OCI-LY1 (cell line): ENCODE results near the gene SYT5.

Experiments
- H2AFZ ChIP-seq: fragments of 200-600 bp; sonication (generic), shearing (Covaris generic); 2 replicates; pipeline ENCODE4 v1.6.0; 2014; ENCODE audit warnings: antibody characterized with exemption, mild to moderate bottlenecking, low read length
- H3F3A ChIP-seq: fragments of 200-600 bp; sonication (generic), shearing (Covaris generic); 2 replicates; pipeline ENCODE4 v1.6.0; 2014; ENCODE audit warnings: mild to moderate bottlenecking, antibody characterized with exemption, low read length, moderate library complexity; ENCODE audit not compliant: insufficient read depth
- H3K27ac ChIP-seq: fragments of 200-600 bp; sonication (generic); 2 replicates; pipeline ENCODE4 v1.5.1; 2014; ENCODE audit warnings: low read length, mixed run types, mild to moderate bottlenecking, low read depth; ENCODE audit not compliant: poor library complexity, severe bottlenecking
- H3K27me3 ChIP-seq: fragments of 200-600 bp; sonication (generic); 2 replicates; pipeline ENCODE4 v1.6.0; 2014; ENCODE audit warnings: antibody characterized with exemption, mild to moderate bottlenecking, low read length, moderate library complexity; ENCODE audit not compliant: insufficient read depth
- H3K36me3 ChIP-seq: fragments of 200-600 bp; sonication (generic); 2 replicates; pipeline ENCODE4 v1.6.1; 2014; ENCODE audit warnings: mild to moderate bottlenecking, antibody characterized with exemption, low read length, moderate library complexity, mixed read lengths; ENCODE audit not compliant: insufficient read depth
- H3K4me1 ChIP-seq: fragments of 200-600 bp; sonication (generic); 2 replicates; pipeline ENCODE4 v1.5.1; 2014; ENCODE audit warnings: mild to moderate bottlenecking, low read length, moderate library complexity; ENCODE audit not compliant: insufficient read depth, severe bottlenecking
- H3K4me2 ChIP-seq: fragments of 200-600 bp; sonication (generic), shearing (Covaris generic); 2 replicates; pipeline ENCODE4 v1.6.1; 2014; ENCODE audit warnings: low read length
- H3K4me3 ChIP-seq: fragments of 200-600 bp; sonication (generic); 2 replicates; pipeline ENCODE4 v1.5.1; 2014; ENCODE audit warnings: low read length, low read depth, mild to moderate bottlenecking, mixed read lengths; ENCODE audit not compliant: poor library complexity, severe bottlenecking
- H3K79me2 ChIP-seq: fragments of 200-600 bp; shearing (Covaris generic); 2 replicates; pipeline ENCODE4 v1.6.1; 2016; ENCODE audit warnings: mixed run types, low read length, mixed read lengths; ENCODE audit not compliant: insufficient read depth
- H3K9ac ChIP-seq: fragments of 200-600 bp; sonication (generic), shearing (Covaris generic); 2 replicates; pipeline ENCODE4 v1.6.1; 2014; ENCODE audit warnings: mild to moderate bottlenecking, low read length, mixed read lengths
- H3K9me2 ChIP-seq: fragments of 200-600 bp; sonication (generic), shearing (Covaris generic); 2 replicates; pipeline ENCODE4 v1.6.1; 2014; ENCODE audit warnings: low read depth, mild to moderate bottlenecking, low read length, mixed read lengths
- H3K9me3 ChIP-seq: fragments of 200-600 bp; shearing (Covaris generic); 2 replicates; pipeline ENCODE4 v1.6.1; 2014; ENCODE audit warnings: low read length, mixed read lengths
- H4K20me1 ChIP-seq: fragments of 200-600 bp; sonication (generic), shearing (Covaris generic); 2 replicates; pipeline ENCODE4 v1.6.0; 2016; ENCODE audit warnings: mild to moderate bottlenecking, low read length; ENCODE audit not compliant: insufficient read depth
- EZH2 ChIP-seq: fragments of 200-600 bp; sonication (generic), shearing (Covaris generic); IDR thresholded peaks from 2 replicates; pipeline ENCODE4 v1.8.0; 2017; ENCODE audit warnings: borderline replicate concordance, mixed run types, mild to moderate bottlenecking, antibody characterized with exemption, low read length, moderate library complexity, mixed read lengths
- TF ChIP-seq, protein P1 (sequence below): fragments of 200-600 bp; sonication (generic), shearing (Covaris generic); IDR thresholded peaks from 2 replicates; pipeline ENCODE4 v1.5.1; 2017; ENCODE audit warnings: mild to moderate bottlenecking, antibody characterized with exemption, low read length, moderate library complexity, mixed read lengths

Gene SYT5

DNA sequence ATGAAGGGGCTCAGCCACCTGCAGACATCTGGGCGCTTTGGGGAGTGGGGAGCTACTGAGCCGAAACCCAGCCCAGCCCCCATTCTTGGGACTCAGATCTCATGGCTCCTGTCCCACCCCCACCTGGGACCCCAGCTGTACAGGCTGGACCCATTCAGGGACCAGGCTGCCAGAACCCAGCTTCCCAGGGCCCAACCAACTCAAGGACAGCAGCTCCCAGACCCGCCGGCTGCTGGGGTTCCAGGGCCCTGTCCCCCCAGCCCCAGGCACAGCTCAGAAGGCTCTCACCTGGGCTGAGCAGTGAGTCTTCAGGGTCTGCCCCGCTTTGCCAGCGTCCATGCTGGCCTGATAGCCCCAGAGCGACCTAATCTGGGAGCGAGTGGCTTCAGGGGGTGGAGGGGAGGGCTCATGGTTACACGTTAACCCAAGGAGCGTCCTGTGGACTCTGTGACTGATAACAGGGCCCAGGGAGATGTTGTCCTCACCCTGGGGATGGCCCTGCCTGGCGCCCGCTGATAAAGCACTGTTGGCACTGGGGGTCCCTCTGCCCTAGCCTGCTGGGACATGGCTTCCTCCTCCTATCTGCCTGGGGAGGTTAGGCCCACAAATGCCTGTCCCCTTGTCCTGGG lies 48.4 kb upstream of the SYT5 start, which contains the start of gene TMEM86B:
Gene TMEM86B, minus strand, starts transcription at position 361 of the 629 bp plus-strand sequence. Its CDS starts 22 bp downstream, at position 339.
- Histone ChIP-seq H3K9me3 (no peaks in the 10 kb centered on the region), H2AFZ (no peak within 1 kb of the TSS), H3K36me3 (peaks cover 93% of the 10 kb centered on the region), H3K9ac (no peak within 1 kb of the TSS), H3K4me1 (no peaks in the 10 kb centered on the region), H3F3A (no peaks in the 10 kb centered on the region), H3K27me3 (no peaks in the 10 kb centered on the region), H3K4me3 (no peak within 1 kb of the TSS), H4K20me1 (no peaks in the 10 kb centered on the region), H3K27ac (no peak within 1 kb of the TSS), H3K79me2 (no peaks in the 10 kb centered on the region), H3K4me2 (no peak within 1 kb of the TSS), H3K9me2 (no peaks in the 10 kb centered on the region)
- no peak for TF ChIP-seq EZH2
- TF ChIP-seq, protein P1, sequence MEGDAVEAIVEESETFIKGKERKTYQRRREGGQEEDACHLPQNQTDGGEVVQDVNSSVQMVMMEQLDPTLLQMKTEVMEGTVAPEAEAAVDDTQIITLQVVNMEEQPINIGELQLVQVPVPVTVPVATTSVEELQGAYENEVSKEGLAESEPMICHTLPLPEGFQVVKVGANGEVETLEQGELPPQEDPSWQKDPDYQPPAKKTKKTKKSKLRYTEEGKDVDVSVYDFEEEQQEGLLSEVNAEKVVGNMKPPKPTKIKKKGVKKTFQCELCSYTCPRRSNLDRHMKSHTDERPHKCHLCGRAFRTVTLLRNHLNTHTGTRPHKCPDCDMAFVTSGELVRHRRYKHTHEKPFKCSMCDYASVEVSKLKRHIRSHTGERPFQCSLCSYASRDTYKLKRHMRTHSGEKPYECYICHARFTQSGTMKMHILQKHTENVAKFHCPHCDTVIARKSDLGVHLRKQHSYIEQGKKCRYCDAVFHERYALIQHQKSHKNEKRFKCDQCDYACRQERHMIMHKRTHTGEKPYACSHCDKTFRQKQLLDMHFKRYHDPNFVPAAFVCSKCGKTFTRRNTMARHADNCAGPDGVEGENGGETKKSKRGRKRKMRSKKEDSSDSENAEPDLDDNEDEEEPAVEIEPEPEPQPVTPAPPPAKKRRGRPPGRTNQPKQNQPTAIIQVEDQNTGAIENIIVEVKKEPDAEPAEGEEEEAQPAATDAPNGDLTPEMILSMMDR = no peak

DNA sequence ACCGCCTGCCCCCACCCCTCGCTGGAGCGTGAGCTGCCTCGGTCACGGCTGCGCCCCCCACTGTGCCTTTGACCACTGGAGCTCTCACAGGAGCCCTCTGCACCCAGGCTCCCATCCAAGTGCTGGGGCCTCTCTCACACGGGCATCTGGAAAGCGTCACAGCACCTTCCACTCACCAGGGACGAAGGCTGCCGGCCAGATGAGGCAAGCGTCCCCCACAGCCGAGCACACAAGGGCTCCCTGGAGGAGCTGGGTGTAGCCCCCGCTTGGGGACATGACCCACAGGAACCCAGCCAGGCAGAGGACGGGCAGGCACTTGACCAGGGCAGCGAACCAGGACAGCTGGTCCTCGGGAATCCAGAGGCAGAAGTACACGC lies 47.9 kb upstream of the SYT5 start:
- TF ChIP-seq, protein P1 = no peak
- no peak for TF ChIP-seq EZH2
- Histone ChIP-seq H3K79me2 (no peaks in the 10 kb centered on the region), H3K27ac (no peak overlapping the region), H3K9me2 (no peaks in the 10 kb centered on the region), H4K20me1 (no peaks in the 10 kb centered on the region), H3K9ac (no peak overlapping the region), H3K27me3 (no peaks in the 10 kb centered on the region), H3K9me3 (no peaks in the 10 kb centered on the region), H3K4me1 (no peaks in the 10 kb centered on the region), H3K4me3 (no peak overlapping the region), H2AFZ (no peak overlapping the region), H3F3A (no peaks in the 10 kb centered on the region), H3K36me3 (peaks cover 93% of the 10 kb centered on the region), H3K4me2 (no peak overlapping the region)

DNA sequence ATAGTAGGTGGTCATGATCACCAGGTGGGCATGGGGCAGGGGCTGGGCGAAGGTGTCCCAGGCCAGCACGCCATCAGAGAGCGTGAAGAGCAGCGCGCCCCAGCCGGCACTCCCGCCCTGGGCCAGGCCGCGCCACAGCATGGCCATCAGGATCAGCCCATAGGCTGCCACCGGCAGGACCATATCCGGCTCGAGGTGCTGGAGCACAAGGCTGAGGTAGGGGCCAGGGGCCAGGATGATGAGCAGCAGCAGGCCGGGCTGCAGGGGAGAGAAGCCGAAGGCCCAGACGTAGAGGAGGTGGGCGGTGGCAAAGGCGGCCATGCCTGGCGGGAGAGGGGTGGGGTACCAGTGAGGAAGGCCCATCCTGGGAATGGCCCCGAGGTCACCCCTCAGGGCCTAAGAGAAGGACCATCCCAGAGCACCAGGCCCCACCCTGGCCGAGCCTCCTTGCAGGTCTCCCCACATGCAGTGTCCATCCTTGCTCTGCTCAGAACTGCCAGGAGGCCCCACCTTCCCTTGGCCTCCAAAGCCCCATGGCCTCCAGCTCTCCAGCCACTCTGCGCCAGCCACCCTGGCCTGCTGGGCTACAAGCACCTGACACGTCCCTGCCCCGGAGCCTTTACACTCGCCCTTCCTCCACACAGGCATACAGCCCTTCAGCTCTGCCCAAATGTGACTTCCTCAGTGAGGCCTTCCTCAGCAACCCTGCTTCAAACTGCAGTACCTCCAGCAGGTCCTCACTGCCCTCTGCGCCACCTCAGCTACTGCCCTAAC lies 47.3 kb upstream of the SYT5 start:
- H3K27me3 ChIP-seq = no peaks in the 10 kb centered on the region
- H4K20me1 ChIP-seq = no peaks in the 10 kb centered on the region
- H3F3A ChIP-seq = no peaks in the 10 kb centered on the region
- no peaks in the 10 kb centered on the region for H3K4me1 ChIP-seq
- H3K4me2 ChIP-seq = no peak overlapping the region
- no peaks in the 10 kb centered on the region for H3K79me2 ChIP-seq
- H3K9me3 ChIP-seq = no peaks in the 10 kb centered on the region
- no peak overlapping the region for H3K4me3 ChIP-seq
- no peak overlapping the region for H3K27ac ChIP-seq
- no peak overlapping the region for H2AFZ ChIP-seq
- peaks cover 93% of the 10 kb centered on the region for H3K36me3 ChIP-seq
- TF ChIP-seq, protein P1 = no peak
- TF ChIP-seq EZH2 = no peak
- no peak overlapping the region for H3K9ac ChIP-seq
- H3K9me2 ChIP-seq = no peaks in the 10 kb centered on the region
